Keratinocyte (primary cell): ENCODE data around the gene TIMM50.

Experiments used
- EZH2 ChIP-seq: IDR thresholded peaks from one replicate; pipeline ENCODE4 v1.6.1; 2012; ENCODE audit warnings: inconsistent platforms, mild to moderate bottlenecking, low read length, moderate library complexity
- TF ChIP-seq, protein P1 (sequence below), 3 experiments: IDR thresholded peaks in 1 of 3; conservative IDR thresholded peaks in 1 of 3; optimal IDR thresholded peaks in 1 of 3; 2 replicates in 2 of 3; 3 replicates in 1 of 3; pipeline versions ENCODE3 to v1.5.1; 2011; ENCODE audit warnings: low read length in 3 of 3, mild to moderate bottlenecking in 3 of 3, moderate library complexity in 2 of 3, control low read depth in 1 of 3, inconsistent platforms in 1 of 3; ENCODE audit not compliant: insufficient read depth in 2 of 3; ENCODE audit errors: extremely low read depth in 1 of 3

DNA sequence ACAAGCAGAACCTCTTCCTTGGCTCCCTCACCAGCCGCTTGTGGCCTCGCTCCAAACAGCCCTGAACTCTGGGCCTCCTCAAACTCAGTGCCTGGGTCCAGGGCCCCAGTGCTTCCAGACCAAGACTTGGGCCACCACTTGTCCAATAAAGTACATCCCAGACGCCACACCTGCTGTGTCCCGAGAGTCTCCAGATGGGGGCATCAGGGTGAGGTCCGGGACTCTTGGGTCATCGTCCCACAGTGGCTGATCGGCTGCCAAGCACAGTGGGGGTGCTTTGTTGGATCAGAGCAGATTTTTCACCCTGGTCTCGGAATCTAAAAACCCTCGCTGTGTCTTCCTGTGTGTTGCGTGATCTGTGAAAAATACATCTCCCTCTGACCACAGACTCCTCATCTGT lies 9.1 kb downstream of the TIMM50 start:
- no peak for TF ChIP-seq EZH2
- TF ChIP-seq, protein P1, sequence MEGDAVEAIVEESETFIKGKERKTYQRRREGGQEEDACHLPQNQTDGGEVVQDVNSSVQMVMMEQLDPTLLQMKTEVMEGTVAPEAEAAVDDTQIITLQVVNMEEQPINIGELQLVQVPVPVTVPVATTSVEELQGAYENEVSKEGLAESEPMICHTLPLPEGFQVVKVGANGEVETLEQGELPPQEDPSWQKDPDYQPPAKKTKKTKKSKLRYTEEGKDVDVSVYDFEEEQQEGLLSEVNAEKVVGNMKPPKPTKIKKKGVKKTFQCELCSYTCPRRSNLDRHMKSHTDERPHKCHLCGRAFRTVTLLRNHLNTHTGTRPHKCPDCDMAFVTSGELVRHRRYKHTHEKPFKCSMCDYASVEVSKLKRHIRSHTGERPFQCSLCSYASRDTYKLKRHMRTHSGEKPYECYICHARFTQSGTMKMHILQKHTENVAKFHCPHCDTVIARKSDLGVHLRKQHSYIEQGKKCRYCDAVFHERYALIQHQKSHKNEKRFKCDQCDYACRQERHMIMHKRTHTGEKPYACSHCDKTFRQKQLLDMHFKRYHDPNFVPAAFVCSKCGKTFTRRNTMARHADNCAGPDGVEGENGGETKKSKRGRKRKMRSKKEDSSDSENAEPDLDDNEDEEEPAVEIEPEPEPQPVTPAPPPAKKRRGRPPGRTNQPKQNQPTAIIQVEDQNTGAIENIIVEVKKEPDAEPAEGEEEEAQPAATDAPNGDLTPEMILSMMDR (optimal IDR thresholded peaks at IDR 0.05 in 1 of 3, IDR thresholded peaks at IDR 0.05 in 1 of 3, conservative IDR thresholded peaks at IDR 0.05 in 1 of 3; ENCODE audit: extremely low read depth in 1 of 3, insufficient read depth in 2 of 3, low read length in 3 of 3): no peak
